GM12891 (cell line): ENCODE results near the gene ANO2.

ENCODE experiments used
- POLR2A ChIP-seq: IDR thresholded peaks from 2 replicates; pipeline ENCODE4 v1.6.1; 2011; ENCODE audit warnings: low read depth, low read length, control low read depth
- POLR2AphosphoS5 ChIP-seq: IDR thresholded peaks from 2 replicates; pipeline ENCODE4 v1.6.1; 2011; ENCODE audit warnings: low read depth, low read length, control low read depth

DNA sequence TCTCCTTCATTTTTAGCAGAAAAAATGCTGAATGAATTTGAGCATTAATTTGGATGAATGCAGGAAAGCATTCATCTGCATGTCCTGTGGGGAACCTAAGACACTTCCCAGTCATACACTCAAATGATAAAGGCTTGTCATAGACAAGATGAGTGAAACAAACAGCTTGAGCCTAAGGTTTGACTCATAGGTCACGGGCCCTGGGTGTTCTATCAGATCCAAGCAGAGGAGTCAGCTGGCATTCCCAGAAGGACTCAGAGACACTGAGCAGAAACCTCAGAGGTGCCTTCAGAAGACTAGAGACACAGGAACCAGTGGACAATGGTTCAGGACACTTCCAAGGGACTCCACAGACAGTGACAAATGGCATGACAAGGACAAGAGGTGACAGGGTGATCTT, 329.3 kb downstream of the ANO2 start:
- no peak for TF ChIP-seq POLR2A
- TF ChIP-seq POLR2AphosphoS5 = no peak
